Measurements from ENCODE around the gene NXNL1.
A peak's percentile ranks its signal among the peaks of the same experiment; 100 is the strongest.

GRCh38 chr19:17448131-17448967 is 12.4 kb downstream of the NXNL1 start, which contains the start of gene TMEM221:
- TF ChIP-seq CTCF (IDR thresholded peaks at IDR 0.05) (peak in 3 of 7 experiments; percentile 21 to 48 (median 24)), POLR2AphosphoS5 (IDR thresholded peaks at IDR 0.05) (no peak), POLR2A (IDR thresholded peaks at IDR 0.05) (no peak), EP300 (IDR thresholded peaks at IDR 0.05) (no peak)

All from stomach (tissue), 4 donors.